Choroid plexus epithelial cell (primary cell): ENCODE data around the gene GOLGA8J.
A peak's percentile ranks its signal among the peaks of the same experiment; 100 is the strongest.
"Not testable (repeated sequence)": the region's sequence is repeated elsewhere in the genome, so short reads cannot be mapped to it uniquely, and the experiment has no call there.

Experiments used
- DNase-seq: peaks from one replicate; pipeline ENCODE4 v3.0.0-alpha.2; 2010; ENCODE audit warnings: low read depth
- H3K4me3 ChIP-seq: 2 replicates; pipeline ENCODE4 v1.5.1; 2011; ENCODE audit warnings: low read depth, mild to moderate bottlenecking, control low read depth, low read length, moderate library complexity

Gene GOLGA8J

DNA sequence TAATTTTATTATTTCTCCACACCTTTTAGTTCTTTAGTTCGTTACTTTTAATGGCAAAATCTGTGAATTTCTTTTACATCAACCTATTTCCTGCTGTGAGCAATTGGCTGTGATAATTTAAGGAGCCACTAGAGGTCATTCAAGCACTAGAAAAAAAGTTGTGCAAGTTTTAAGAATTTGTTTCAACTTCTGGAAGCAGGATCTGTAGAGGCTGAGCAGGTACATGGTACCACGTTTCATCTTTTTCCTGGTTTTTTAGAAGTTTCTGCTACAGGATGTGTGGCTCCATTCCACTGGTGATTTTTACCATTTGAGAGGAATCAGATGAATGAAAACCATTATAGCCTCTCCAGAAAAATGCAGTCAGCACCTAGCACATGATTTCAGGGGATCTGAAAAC is 47.3 kb downstream of the GOLGA8J start:
- peak; percentile 17 for DNase-seq
- not testable (repeated sequence) for H3K4me3 ChIP-seq

DNA sequence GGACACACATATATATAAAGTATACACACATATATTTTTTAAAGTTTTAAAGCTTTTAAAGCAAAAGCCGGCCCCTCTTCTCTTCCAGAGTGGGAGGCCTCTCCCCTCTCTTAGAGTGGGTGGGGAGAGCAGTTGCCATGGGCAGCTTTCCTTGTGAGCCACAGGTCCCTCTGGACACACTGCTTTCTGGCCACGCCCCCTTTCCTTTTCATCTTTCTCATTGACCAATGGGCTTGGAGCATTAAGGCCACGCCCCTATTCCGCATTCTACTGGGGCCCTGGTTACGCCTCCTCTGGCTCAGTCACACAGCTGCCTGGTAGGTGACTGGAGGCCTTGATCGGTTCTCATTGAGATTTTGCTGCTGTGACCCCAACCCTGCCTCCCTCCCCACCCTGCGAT is 52.0 kb downstream of the GOLGA8J start, which contains the start of gene GOLGA8T:
Gene GOLGA8T, plus strand, starts transcription at position 301 of the 400 bp plus-strand sequence. Its CDS starts 98 bp downstream, at position 399.
- H3K4me3 ChIP-seq, DNase-seq: not testable (repeated sequence)
